ENCODE data around the gene TMEM225B.
"Not testable (repeated sequence)": the region's sequence is repeated elsewhere in the genome, so short reads cannot be mapped to it uniquely, and the experiment has no call there.

TMEM225B gene

DNA sequence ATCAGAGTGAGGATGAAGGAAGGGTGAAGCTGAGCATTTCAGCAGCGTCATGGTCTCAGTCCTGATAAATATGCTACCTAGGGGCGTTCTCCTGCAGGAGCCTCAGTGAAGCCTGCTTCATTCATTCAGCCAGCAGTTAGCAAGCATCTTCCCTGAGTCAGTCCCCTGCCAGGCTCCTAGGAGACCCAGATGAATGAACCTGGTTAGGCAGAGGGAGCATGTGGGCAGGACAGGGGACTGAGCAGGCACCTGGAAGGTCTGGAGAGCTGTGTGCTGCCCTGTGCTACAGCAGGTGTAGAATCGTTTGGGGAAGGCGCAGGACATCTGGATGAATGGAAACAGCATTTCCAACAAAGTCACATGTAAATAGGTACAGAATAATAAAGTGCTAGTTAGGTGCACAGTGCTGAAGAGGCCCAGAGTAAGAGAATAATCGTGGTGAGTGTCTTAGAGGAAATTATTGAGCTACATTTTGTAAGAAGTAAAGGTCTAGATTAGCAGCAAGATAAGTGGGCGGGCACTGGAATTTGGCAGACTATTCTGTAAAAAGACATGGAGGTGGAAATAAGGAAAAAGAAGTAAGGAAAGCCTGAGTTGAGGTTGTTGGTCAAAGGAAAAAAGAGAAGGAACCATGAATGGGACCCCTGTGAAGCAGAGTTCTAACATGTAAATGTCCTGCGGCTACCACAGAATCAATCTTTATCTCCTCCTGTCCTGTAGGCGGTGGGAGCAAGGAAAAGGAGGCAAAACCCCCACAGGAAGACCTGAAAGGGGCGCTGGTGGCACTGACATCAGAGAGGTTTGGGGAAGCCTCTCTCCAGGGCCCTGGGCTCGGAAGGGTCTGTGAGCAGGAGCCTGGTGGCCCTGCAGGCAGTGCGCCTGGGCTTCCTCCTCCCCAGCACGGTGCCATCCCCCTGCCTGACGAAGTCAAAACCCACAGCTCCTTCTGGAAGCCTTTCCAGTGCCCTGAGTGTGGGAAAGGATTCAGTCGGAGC, 30.7 kb downstream of the TMEM225B start:
- TF ChIP-seq, protein P1, sequence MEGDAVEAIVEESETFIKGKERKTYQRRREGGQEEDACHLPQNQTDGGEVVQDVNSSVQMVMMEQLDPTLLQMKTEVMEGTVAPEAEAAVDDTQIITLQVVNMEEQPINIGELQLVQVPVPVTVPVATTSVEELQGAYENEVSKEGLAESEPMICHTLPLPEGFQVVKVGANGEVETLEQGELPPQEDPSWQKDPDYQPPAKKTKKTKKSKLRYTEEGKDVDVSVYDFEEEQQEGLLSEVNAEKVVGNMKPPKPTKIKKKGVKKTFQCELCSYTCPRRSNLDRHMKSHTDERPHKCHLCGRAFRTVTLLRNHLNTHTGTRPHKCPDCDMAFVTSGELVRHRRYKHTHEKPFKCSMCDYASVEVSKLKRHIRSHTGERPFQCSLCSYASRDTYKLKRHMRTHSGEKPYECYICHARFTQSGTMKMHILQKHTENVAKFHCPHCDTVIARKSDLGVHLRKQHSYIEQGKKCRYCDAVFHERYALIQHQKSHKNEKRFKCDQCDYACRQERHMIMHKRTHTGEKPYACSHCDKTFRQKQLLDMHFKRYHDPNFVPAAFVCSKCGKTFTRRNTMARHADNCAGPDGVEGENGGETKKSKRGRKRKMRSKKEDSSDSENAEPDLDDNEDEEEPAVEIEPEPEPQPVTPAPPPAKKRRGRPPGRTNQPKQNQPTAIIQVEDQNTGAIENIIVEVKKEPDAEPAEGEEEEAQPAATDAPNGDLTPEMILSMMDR (IDR thresholded peaks at IDR 0.05) = no peak
- Histone ChIP-seq H3K27ac (no peak overlapping the region), H3K36me3 (ENCODE audit: control insufficient read depth, insufficient read depth, low read length) (no peaks in the 10 kb centered on the region), H3K9me3 (ENCODE audit: control insufficient read depth, low read length) (no peaks in the 10 kb centered on the region), H2AFZ (no peak overlapping the region), H3K4me1 (no peaks in the 10 kb centered on the region), H3K79me2 (no peaks in the 10 kb centered on the region), H3K4me3 (ENCODE audit: low read depth, low read length) (no peak overlapping the region), H3K4me2 (ENCODE audit: low read length) (no peak overlapping the region), H3K27me3 (ENCODE audit: control insufficient read depth, insufficient read depth, low read length) (no peaks in the 10 kb centered on the region), H3K9ac (no peak overlapping the region)

DNA sequence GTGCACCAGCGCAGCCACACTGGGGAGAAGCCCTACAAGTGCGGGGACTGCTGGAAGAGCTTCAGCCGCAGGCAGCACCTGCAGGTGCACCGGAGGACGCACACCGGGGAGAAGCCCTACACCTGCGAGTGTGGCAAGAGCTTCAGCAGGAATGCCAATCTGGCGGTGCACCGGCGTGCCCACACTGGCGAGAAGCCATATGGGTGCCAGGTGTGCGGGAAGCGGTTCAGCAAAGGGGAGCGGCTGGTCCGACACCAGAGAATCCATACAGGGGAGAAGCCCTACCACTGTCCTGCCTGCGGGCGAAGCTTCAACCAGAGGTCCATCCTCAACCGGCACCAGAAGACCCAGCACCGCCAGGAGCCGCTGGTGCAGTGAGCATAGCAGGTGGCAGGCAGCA, 31.6 kb downstream of the TMEM225B start:
- Histone ChIP-seq H3K79me2 (no peaks in the 10 kb centered on the region), H3K36me3 (ENCODE audit: control insufficient read depth, insufficient read depth, low read length) (no peaks in the 10 kb centered on the region)

DNA sequence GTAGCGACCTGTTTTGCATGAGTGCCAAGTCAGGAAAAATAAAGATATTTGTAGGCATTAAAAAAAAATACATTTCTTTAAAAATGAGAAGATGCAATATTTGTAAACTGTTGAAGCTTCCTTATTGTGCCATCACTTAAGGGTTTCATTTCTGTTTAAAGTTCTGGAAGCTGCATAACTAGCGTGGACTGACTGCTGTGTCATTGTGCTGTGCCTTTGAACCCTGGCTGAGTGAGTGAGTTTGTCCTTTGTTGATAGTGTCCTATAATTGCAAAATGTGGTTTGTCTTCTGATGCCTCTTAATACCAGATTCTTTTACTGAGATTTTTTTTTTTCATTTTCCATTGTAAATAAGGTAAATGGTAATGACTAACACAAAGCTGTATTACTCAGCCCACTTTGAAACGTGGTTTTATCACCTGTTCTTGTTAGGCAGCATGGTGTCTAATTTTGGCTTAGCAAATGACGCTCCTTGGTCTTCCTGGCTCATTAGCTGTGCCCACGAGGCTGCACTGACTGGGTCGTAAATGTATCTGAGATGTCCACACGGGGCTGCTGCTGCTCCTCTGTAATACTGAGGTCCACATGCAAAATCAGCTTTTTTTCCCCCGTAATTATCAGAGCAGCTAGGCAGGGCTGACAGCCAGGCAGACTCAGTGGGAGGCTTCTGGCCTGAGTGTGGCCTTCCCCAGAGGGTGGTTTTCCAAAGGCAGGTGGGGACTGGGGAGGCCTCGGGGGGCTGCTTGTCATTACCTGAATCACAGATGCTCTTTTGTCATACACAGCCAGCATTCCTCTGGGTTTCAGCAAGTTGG, 33.4 kb downstream of the TMEM225B start:
- Histone ChIP-seq H3K9ac (no peak overlapping the region), H3K4me3 (ENCODE audit: low read depth, low read length) (no peak overlapping the region), H3K36me3 (ENCODE audit: control insufficient read depth, insufficient read depth, low read length) (no peaks in the 10 kb centered on the region), H3K79me2 (no peaks in the 10 kb centered on the region), H3K27ac (no peak overlapping the region), H3K27me3 (ENCODE audit: control insufficient read depth, insufficient read depth, low read length) (no peaks in the 10 kb centered on the region), H2AFZ (no peak overlapping the region), H3K9me3 (ENCODE audit: control insufficient read depth, low read length) (no peaks in the 10 kb centered on the region), H3K4me2 (ENCODE audit: low read length) (no peak overlapping the region), H3K4me1 (no peaks in the 10 kb centered on the region)
- TF ChIP-seq, protein P1 (IDR thresholded peaks at IDR 0.05) = no peak

More for the DNA sequence above, 31.6 kb downstream of the TMEM225B start:
- Histone ChIP-seq H3K9ac (no peak overlapping the region), H3K27me3 (ENCODE audit: control insufficient read depth, insufficient read depth, low read length) (no peaks in the 10 kb centered on the region), H3K27ac (no peak overlapping the region), H2AFZ (no peak overlapping the region), H3K4me3 (ENCODE audit: low read depth, low read length) (no peak overlapping the region), H3K4me1 (no peaks in the 10 kb centered on the region), H3K9me3 (ENCODE audit: control insufficient read depth, low read length) (no peaks in the 10 kb centered on the region), H3K4me2 (ENCODE audit: low read length) (no peak overlapping the region)
- TF ChIP-seq, protein P1 (IDR thresholded peaks at IDR 0.05) = no peak

DNA sequence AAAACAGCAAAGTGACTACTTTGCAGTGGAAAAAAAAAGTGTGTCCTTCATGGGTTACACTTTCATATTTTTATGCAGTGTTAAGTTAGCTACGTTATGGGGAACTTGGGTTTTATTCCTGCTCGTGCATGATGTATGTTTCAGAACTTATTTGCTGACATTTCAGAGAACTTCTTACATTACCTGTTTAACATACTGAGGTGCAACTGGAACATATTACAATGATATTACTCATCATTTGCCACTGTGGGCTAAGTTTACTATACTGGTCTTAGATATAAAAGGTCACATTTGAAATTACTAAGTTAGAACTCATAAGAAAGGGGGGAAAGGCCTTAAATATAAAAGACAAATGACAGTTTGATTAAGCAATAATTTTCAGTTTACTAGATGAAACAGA, 39.3 kb downstream of the TMEM225B start:
- not testable (repeated sequence) for H3K4me3 ChIP-seq (ENCODE audit: low read depth, low read length); H3K4me2 ChIP-seq (ENCODE audit: low read length); H3K4me1 ChIP-seq; H3K27ac ChIP-seq; H3K27me3 ChIP-seq (ENCODE audit: control insufficient read depth, insufficient read depth, low read length); H2AFZ ChIP-seq; H3K36me3 ChIP-seq (ENCODE audit: control insufficient read depth, insufficient read depth, low read length); H3K9me3 ChIP-seq (ENCODE audit: control insufficient read depth, low read length); H3K9ac ChIP-seq; H3K79me2 ChIP-seq

DNA sequence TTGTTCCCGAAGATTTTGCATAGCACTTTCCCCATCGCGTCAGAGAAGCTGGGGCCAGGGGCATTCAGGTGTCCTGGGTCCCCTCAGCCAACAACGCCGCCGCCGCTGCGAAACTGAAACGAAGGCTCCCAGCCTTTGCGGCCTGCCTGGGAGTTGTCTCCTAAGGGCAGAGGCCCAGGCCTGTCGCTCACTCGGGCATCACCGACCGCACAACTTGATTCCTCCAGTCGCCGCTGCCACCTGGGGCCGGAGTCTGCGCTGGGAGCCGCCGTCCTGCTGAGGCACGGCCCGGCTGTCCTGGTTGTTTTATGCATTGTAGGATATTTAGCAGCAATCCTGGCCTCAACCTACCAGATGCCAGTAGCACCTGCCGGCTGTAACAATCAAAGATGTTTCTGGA, 40.7 kb downstream of the TMEM225B start:
- H3K9ac ChIP-seq = no peak overlapping the region

More for the DNA sequence above, 40.7 kb downstream of the TMEM225B start:
- Histone ChIP-seq H3K4me2 (ENCODE audit: low read length) (no peak overlapping the region), H3K4me3 (ENCODE audit: low read depth, low read length) (no peak overlapping the region), H3K4me1 (no peaks in the 10 kb centered on the region), H2AFZ (no peak overlapping the region), H3K9me3 (ENCODE audit: control insufficient read depth, low read length) (no peaks in the 10 kb centered on the region), H3K79me2 (no peaks in the 10 kb centered on the region), H3K36me3 (ENCODE audit: control insufficient read depth, insufficient read depth, low read length) (no peaks in the 10 kb centered on the region), H3K27ac (no peak overlapping the region), H3K27me3 (ENCODE audit: control insufficient read depth, insufficient read depth, low read length) (no peaks in the 10 kb centered on the region)
- TF ChIP-seq, protein P1 (IDR thresholded peaks at IDR 0.05) = no peak

All from parathyroid adenoma (tissue), 2 donors.